Measurements from ENCODE around the gene TSNAXIP1. TPM values are rescaled to one million over a fixed set of nuclear protein-coding genes. Genes with fewer than 3 reads are reported as not detected.

Gene TSNAXIP1
- total RNA-seq, 4 donors from 2014 or later = 0.15 to 0.97 (median 0.72) TPM

- Histone ChIP-seq H3K4me3 (no peak overlapping the region), H3K27me3 (no peaks in the 10 kb centered on the region), H3K36me3 (peaks cover 0 to 7% (median 0%) of the 10 kb centered on the region in 3 donors), H3K4me1 (peaks cover 7 to 36% (median 25%) of the 10 kb centered on the region in 3 donors), H3K9me3 (no peaks in the 10 kb centered on the region), H3K27ac (no peak overlapping the region)
- WGBS, 2 donors = 89 to 90% methylated on average over 6 to 9 of the region's 12 CpGs
- no peak for DNase-seq
- TF ChIP-seq POLR2A (IDR thresholded peaks at IDR 0.05) = no peak
- TF ChIP-seq, protein P1, sequence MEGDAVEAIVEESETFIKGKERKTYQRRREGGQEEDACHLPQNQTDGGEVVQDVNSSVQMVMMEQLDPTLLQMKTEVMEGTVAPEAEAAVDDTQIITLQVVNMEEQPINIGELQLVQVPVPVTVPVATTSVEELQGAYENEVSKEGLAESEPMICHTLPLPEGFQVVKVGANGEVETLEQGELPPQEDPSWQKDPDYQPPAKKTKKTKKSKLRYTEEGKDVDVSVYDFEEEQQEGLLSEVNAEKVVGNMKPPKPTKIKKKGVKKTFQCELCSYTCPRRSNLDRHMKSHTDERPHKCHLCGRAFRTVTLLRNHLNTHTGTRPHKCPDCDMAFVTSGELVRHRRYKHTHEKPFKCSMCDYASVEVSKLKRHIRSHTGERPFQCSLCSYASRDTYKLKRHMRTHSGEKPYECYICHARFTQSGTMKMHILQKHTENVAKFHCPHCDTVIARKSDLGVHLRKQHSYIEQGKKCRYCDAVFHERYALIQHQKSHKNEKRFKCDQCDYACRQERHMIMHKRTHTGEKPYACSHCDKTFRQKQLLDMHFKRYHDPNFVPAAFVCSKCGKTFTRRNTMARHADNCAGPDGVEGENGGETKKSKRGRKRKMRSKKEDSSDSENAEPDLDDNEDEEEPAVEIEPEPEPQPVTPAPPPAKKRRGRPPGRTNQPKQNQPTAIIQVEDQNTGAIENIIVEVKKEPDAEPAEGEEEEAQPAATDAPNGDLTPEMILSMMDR (IDR thresholded peaks at IDR 0.05) = no peak
- intact Hi-C loops (cut with DNase I) = no loop called here
Observed at GRCh38 chr16:67782567-67783352, 23.9 kb upstream of the TSNAXIP1 start.

DNA sequence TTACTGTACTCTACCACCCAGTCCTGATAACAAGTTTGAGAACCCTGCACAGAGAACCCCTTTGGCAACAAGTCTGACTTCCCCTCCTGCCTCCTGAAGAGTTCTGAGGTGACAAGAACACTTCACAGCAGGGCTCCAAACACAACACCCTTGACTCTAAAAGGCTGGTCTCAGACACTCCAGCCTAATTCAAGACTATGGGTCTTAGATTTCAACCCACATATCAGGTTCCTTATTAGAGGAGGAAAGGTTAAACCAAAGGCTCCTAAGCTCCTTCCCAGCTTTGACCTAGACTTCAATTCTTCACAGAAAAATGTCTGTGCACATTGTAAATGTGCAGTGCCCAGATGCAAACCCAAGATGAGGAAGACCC is 23.4 kb upstream of the TSNAXIP1 start:
- H3K27me3 ChIP-seq = no peaks in the 10 kb centered on the region
- H3K4me3 ChIP-seq = no peak overlapping the region
- intact Hi-C loops (cut with DNase I) = no loop called here
- H3K4me1 ChIP-seq = peaks cover 7 to 36% (median 25%) of the 10 kb centered on the region in 3 donors
- DNase-seq = no peak
- TF ChIP-seq POLR2A (IDR thresholded peaks at IDR 0.05) = no peak
- TF ChIP-seq, protein P1 (IDR thresholded peaks at IDR 0.05) = no peak
- peaks cover 0 to 7% (median 0%) of the 10 kb centered on the region in 3 donors for H3K36me3 ChIP-seq
- no peaks in the 10 kb centered on the region for H3K9me3 ChIP-seq
- H3K27ac ChIP-seq = no peak overlapping the region

GRCh38 chr16:67786491-67786890 is 20.2 kb upstream of the TSNAXIP1 start:
- Histone ChIP-seq H3K36me3 (no peaks in the 10 kb centered on the region), H3K4me1 (peaks cover 0 to 9% (median 5%) of the 10 kb centered on the region in 3 donors), H3K27me3 (no peaks in the 10 kb centered on the region), H3K9me3 (no peaks in the 10 kb centered on the region), H3K4me3 (no peak overlapping the region), H3K27ac (no peak overlapping the region)
- no peak for DNase-seq
- WGBS, 2 donors = 87 to 88% methylated on average over 4 of the region's 5 CpGs
- intact Hi-C loops (cut with DNase I) = no loop called here
- no peak for TF ChIP-seq POLR2A (IDR thresholded peaks at IDR 0.05)
- TF ChIP-seq, protein P1 (IDR thresholded peaks at IDR 0.05) = no peak

- TF ChIP-seq POLR2A (IDR thresholded peaks at IDR 0.05) = no peak
- H3K4me3 ChIP-seq = no peak overlapping the region
- no peak for DNase-seq
- H3K9me3 ChIP-seq = no peaks in the 10 kb centered on the region
- H3K36me3 ChIP-seq = no peaks in the 10 kb centered on the region
- no peaks in the 10 kb centered on the region for H3K4me1 ChIP-seq
- intact Hi-C loops (cut with DNase I) = no loop called here
- H3K27me3 ChIP-seq = no peaks in the 10 kb centered on the region
- H3K27ac ChIP-seq = no peak overlapping the region
Observed at GRCh38 chr16:67790071-67790470, 16.6 kb upstream of the TSNAXIP1 start.

DNA sequence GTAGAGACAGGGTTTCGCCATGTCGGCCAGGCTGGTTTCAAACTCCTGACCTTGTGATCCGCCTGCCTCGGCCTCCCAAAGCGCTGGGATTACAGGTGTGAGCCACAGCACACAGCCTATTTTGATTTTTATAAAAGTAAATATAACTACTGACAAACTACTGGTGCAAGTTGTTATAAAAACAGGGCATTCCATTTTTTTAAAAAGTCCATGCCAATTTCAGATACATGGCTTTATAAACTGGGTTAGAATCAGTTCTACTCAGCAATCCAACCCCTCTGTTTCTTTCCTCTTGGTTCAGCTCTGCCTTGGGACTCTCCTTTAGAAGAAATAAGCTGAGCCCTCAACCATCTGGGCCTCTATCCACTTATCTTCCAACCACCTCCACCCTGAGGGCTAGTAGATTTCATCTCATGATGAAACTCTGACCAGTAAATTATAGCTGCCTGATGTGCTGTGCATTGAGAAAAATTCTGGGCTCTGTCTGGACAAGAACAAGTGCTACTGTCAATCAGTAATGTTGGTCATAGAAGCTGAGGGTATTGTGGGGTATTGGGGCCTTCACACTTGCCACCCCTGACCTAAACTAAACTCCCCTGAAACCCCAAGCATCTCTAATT is 10.5 kb upstream of the TSNAXIP1 start:
- H3K9me3 ChIP-seq = no peaks in the 10 kb centered on the region
- H3K27me3 ChIP-seq = no peaks in the 10 kb centered on the region
- H3K4me1 ChIP-seq = peaks cover 0 to 12% (median 0%) of the 10 kb centered on the region in 3 donors
- no peak for TF ChIP-seq POLR2A (IDR thresholded peaks at IDR 0.05)
- TF ChIP-seq, protein P1 (IDR thresholded peaks at IDR 0.05) = no peak
- intact Hi-C loops (cut with DNase I) = no loop called here
- DNase-seq = no peak
- peaks cover 0 to 47% (median 0%) of the 10 kb centered on the region in 3 donors for H3K36me3 ChIP-seq
- whole genome bisulfite sequencing, 2 donors = 96 to 97% methylated on average over 5 of the region's 5 CpGs
- no peak overlapping the region for H3K4me3 ChIP-seq
- H3K27ac ChIP-seq = no peak overlapping the region

All from esophagus squamous epithelium (tissue), 5 donors.